Stimulated activated naive B cell treated with anti-CD40 and anti-IgM and Interleukin-4, amounts not matched to agents 10 μg/mL and 1 μg/mL and 100 μg/mL, for 72 hours (primary cell): ENCODE results near the gene KLRG1.

Experiments
- ATAC-seq, 2 donors: fragments of 150-1000 bp; cut with Tn5 transposase; replicated peaks; 2 replicates each; pipeline ENCODE4 v1.10.0; 2021; ENCODE audit warnings: moderate library complexity in 1 of 2
- DNase-seq: peaks from one replicate; pipeline ENCODE4 v3.0.0; 2021
- H3K27ac Mint-ChIP-seq: one replicate; pipeline ENCODE4 v1.8.0; 2022; ENCODE audit warnings: mild to moderate bottlenecking, mixed read lengths
- H3K27me3 Mint-ChIP-seq, 2 donors: one replicate each; pipeline ENCODE4 v1.8.0; 2022; ENCODE audit warnings: mixed read lengths in 2 of 2
- H3K36me3 Mint-ChIP-seq, 2 donors: one replicate each; pipeline ENCODE4 v1.8.0; 2022; ENCODE audit warnings: mixed read lengths in 2 of 2, mild to moderate bottlenecking in 1 of 2
- H3K4me1 Mint-ChIP-seq, 2 donors: one replicate each; pipeline ENCODE4 v1.8.0; 2022; ENCODE audit warnings: mixed read lengths in 2 of 2, mild to moderate bottlenecking in 1 of 2
- H3K4me3 Mint-ChIP-seq, 2 donors: one replicate each; pipeline ENCODE4 v1.8.0; 2022; ENCODE audit warnings: mild to moderate bottlenecking in 2 of 2, mixed read lengths in 2 of 2, moderate library complexity in 1 of 2
- H3K9me3 Mint-ChIP-seq, 2 donors: one replicate each; pipeline ENCODE4 v1.8.0; 2022; ENCODE audit warnings: mixed read lengths in 2 of 2, mild to moderate bottlenecking in 1 of 2

Gene KLRG1

GRCh38 chr12:8996682-8997405, 7.5 kb downstream of the KLRG1 start:
- Mint-ChIP-seq H3K27me3 (no peaks in the 10 kb centered on the region), H3K9me3 (no peaks in the 10 kb centered on the region), H3K36me3 (peaks cover 7 to 9% of the 10 kb centered on the region in 2 donors), H3K4me3 (peak overlapping the region; percentile 3 to 53), H3K4me1 (peaks cover 12 to 52% of the 10 kb centered on the region in 2 donors), H3K27ac (peak overlapping the region; percentile 7)
- ATAC-seq (peak; percentile 99 to 100), DNase-seq (peak; percentile 58)

- Mint-ChIP-seq H3K4me3 (no peak overlapping the region), H3K9me3 (no peaks in the 10 kb centered on the region), H3K27me3 (no peaks in the 10 kb centered on the region), H3K36me3 (peaks cover 5 to 9% of the 10 kb centered on the region in 2 donors), H3K4me1 (peaks cover 9 to 35% of the 10 kb centered on the region in 2 donors), H3K27ac (no peak overlapping the region)
- DNase-seq (no peak), ATAC-seq (no peak)
These were observed 11.9 kb downstream of the KLRG1 start for GRCh38 chr12:9001233-9001632.

DNA sequence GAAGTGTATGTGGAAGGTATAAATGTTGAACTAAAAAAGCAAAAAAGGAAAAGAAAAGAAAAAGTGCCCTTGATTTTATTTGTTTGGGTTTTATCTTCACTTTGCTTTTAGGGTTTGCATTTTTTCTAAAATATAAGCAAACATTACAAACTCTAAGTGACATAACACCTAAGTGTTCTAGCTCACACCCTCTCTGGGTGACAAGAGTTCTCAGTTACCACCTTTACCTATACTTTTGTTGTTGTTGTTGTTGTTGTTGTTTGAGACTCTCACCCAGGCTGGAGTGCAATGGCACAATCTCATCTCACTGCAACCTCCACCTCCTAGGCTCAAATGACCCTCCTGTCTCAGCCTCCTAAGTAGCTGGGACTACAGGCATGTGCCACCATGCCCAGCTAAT, 13.0 kb downstream of the KLRG1 start:
- DNase-seq: no peak
- no peak for ATAC-seq
- Mint-ChIP-seq H3K4me3 (no peak overlapping the region), H3K4me1 (peaks cover 3 to 24% of the 10 kb centered on the region in 2 donors), H3K27ac (no peak overlapping the region), H3K9me3 (no peaks in the 10 kb centered on the region), H3K27me3 (no peaks in the 10 kb centered on the region), H3K36me3 (peaks cover 5 to 9% of the 10 kb centered on the region in 2 donors)

- Mint-ChIP-seq H3K4me1 (peaks cover 2 to 5% of the 10 kb centered on the region in 2 donors), H3K27ac (no peak overlapping the region), H3K27me3 (no peaks in the 10 kb centered on the region), H3K4me3 (no peak overlapping the region), H3K9me3 (peaks cover 1 to 5% of the 10 kb centered on the region in 2 donors), H3K36me3 (peaks cover 0 to under 1% of the 10 kb centered on the region in 2 donors)
- DNase-seq (no peak), ATAC-seq (no peak)
These were observed 33.2 kb downstream of the KLRG1 start for GRCh38 chr12:9022592-9022991.

GRCh38 chr12:9024512-9024911, 35.2 kb downstream of the KLRG1 start:
- Mint-ChIP-seq H3K4me1 (peaks cover 5 to 10% of the 10 kb centered on the region in 2 donors), H3K9me3 (peaks cover 0 to 1% of the 10 kb centered on the region in 2 donors), H3K4me3 (no peak overlapping the region), H3K27ac (no peak overlapping the region), H3K27me3 (no peaks in the 10 kb centered on the region), H3K36me3 (no peaks in the 10 kb centered on the region)
- ATAC-seq (peak; percentile 51 to 58), DNase-seq (no peak)

DNA sequence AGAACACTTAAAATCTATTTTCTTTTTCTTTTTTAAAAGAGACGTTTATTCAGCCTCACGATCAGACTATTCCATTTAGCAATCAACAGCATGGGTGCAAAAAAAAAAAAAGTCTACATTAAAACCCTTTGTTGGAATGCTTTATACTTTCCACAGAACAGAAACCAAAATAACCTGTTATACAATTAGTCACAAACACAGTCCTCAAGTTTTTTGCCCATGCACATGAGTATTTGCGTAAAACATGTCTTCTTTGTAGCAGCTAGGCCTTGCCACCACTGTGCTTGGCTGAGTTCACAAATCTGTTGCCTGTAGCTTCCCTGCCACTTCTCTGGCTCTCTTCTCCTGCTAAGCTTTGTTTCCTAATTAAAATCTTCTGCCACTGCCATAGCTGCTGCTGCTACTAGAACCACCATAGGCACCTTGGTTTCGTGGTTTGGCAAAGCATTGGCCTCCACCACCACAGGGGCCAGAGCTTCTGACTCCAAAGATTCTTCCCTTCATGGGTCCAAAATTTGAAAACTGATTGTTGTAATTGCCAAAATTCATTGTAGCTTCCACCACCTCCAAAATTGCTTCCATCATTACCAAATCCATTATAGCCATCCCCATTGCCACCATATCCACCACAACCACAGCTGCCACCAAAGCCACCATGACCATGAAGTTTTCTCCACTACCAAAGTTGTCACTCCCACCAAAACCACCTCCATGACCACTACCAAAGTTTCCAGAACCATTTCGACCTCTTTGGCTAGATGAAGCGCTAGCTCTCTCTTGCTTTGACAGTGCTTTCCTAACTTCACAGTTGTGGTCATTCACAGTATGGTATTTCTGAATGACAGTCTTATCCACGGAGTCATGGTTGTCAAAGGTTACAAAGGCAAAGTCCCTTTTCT, 38.1 kb downstream of the KLRG1 start:
- no peak for DNase-seq
- Mint-ChIP-seq H3K9me3 (peaks cover 0 to 1% of the 10 kb centered on the region in 2 donors), H3K27ac (peak overlapping the region; percentile 59), H3K36me3 (no peaks in the 10 kb centered on the region), H3K4me3 (peak overlapping the region in 1 of 2 donors; percentile 6), H3K27me3 (no peaks in the 10 kb centered on the region), H3K4me1 (peaks cover 7 to 19% of the 10 kb centered on the region in 2 donors)
- ATAC-seq: no peak

GRCh38 chr12:9030776-9031175, 41.4 kb downstream of the KLRG1 start:
- DNase-seq: no peak
- H3K27ac Mint-ChIP-seq: no peak overlapping the region
- H3K4me1 Mint-ChIP-seq: peaks cover 20 to 36% of the 10 kb centered on the region in 2 donors
- no peaks in the 10 kb centered on the region for H3K27me3 Mint-ChIP-seq
- peaks cover 0 to 1% of the 10 kb centered on the region in 2 donors for H3K9me3 Mint-ChIP-seq
- no peaks in the 10 kb centered on the region for H3K36me3 Mint-ChIP-seq
- no peak for ATAC-seq
- H3K4me3 Mint-ChIP-seq: no peak overlapping the region

GRCh38 chr12:9032202-9032964, 43.0 kb downstream of the KLRG1 start:
- peak; percentile 28 for DNase-seq
- peaks cover 0 to 1% of the 10 kb centered on the region in 2 donors for H3K9me3 Mint-ChIP-seq
- H3K27ac Mint-ChIP-seq: no peak overlapping the region
- H3K36me3 Mint-ChIP-seq: no peaks in the 10 kb centered on the region
- no peak overlapping the region for H3K4me3 Mint-ChIP-seq
- H3K27me3 Mint-ChIP-seq: no peaks in the 10 kb centered on the region
- H3K4me1 Mint-ChIP-seq: peaks cover 20 to 32% of the 10 kb centered on the region in 2 donors
- ATAC-seq: peak; percentile 95 to 97

DNA sequence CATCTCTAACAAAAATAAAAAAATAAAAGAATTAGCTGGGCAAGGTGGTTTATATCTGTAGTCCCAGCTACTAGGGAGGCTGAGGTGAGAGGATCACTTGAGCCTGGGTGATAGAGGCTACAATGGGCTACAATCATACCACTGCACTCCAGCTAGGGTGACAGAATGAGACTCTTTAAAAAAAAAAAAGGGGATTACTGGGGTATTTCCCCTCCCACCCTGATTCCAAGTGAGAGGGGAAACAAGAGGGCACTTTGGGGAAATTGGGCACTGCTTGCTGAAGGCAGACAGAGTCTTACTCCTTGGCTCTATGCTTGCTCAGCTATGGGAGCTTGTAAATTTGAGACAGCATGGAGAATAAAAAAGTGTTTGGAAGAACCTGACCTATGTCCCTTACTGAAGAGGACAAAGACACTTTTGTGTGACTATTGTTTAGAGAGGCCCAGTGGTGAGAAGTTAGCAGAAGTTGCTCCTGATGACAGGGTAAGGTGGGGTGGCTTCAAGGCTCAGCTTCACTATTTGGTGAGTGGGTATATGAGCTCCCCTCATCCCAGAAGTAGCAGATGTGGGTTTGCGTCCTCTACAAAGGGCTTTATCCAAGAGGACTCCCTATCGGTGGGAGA, 44.0 kb downstream of the KLRG1 start:
- Mint-ChIP-seq H3K4me1 (peaks cover 15 to 26% of the 10 kb centered on the region in 2 donors), H3K9me3 (peaks cover 0 to 1% of the 10 kb centered on the region in 2 donors), H3K4me3 (peak overlapping the region in 1 of 2 donors; percentile 10), H3K27me3 (no peaks in the 10 kb centered on the region), H3K27ac (no peak overlapping the region), H3K36me3 (no peaks in the 10 kb centered on the region)
- peak; percentile 44 to 53 for ATAC-seq
- no peak for DNase-seq

DNA sequence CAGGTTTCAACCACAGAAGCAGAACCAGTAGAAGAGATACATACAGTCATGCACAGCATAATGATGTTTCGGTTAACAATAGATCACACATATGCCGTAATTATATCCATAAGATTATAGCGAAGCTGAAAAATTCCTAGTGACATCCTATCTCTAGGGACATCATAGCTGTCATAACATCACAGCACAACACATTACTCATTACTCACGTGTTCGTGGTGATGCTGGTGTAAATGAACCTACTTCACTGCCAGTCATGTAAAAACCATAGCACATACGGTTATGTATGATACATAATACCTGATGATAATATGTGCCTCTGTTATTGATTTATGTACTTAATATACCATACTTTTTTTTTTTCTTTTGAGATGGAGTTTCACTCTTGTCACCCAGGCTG, 44.7 kb downstream of the KLRG1 start:
- H3K4me1 Mint-ChIP-seq: peaks cover 15 to 26% of the 10 kb centered on the region in 2 donors
- ATAC-seq (peak in 1 of 2 donors; percentile 31), DNase-seq (no peak)
- no peaks in the 10 kb centered on the region for H3K27me3 Mint-ChIP-seq
- H3K9me3 Mint-ChIP-seq: no peaks in the 10 kb centered on the region
- no peak overlapping the region for H3K27ac Mint-ChIP-seq
- H3K36me3 Mint-ChIP-seq: no peaks in the 10 kb centered on the region
- no peak overlapping the region for H3K4me3 Mint-ChIP-seq

- DNase-seq (no peak), ATAC-seq (no peak)
- Mint-ChIP-seq H3K27me3 (no peaks in the 10 kb centered on the region), H3K4me1 (peaks cover 13 to 19% of the 10 kb centered on the region in 2 donors), H3K27ac (no peak overlapping the region), H3K4me3 (no peak overlapping the region), H3K9me3 (no peaks in the 10 kb centered on the region), H3K36me3 (no peaks in the 10 kb centered on the region)
These were observed 46.9 kb downstream of the KLRG1 start for GRCh38 chr12:9036227-9036626.

DNA sequence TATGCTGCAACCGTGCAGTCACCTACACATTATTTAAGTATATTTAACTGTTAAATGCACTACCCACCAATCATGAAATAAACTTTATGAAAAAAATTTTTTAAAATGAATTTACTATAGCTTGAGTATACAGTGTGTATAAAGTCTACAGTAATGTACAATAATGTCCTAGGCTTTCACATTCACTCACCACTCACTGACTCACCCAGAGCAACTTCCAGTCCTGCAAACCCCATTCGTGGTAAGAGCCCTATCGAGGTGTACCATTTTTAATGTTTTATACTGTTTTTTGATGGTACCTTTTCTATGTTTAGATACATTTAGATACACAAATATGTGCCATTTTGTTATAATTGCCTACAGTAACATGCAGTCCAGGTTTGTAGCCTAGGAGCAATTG, 48.1 kb downstream of the KLRG1 start:
- no peaks in the 10 kb centered on the region for H3K9me3 Mint-ChIP-seq
- no peaks in the 10 kb centered on the region for H3K27me3 Mint-ChIP-seq
- ATAC-seq (no peak), DNase-seq (no peak)
- H3K4me1 Mint-ChIP-seq: peaks cover 13 to 16% of the 10 kb centered on the region in 2 donors
- H3K4me3 Mint-ChIP-seq: no peak overlapping the region
- no peaks in the 10 kb centered on the region for H3K36me3 Mint-ChIP-seq
- H3K27ac Mint-ChIP-seq: no peak overlapping the region

- Mint-ChIP-seq H3K36me3 (no peaks in the 10 kb centered on the region), H3K4me1 (no peaks in the 10 kb centered on the region), H3K27ac (no peak overlapping the region), H3K4me3 (no peak overlapping the region), H3K9me3 (no peaks in the 10 kb centered on the region), H3K27me3 (no peaks in the 10 kb centered on the region)
- DNase-seq: no peak
- peak; percentile 71 to 86 for ATAC-seq
These were observed 50.1 kb downstream of the KLRG1 start for GRCh38 chr12:9039397-9039977.
